GM18868 (cell line): ENCODE results near the gene ACR.

Experiments
- ATAC-seq: cut with Tn5 transposase; IDR thresholded peaks from one replicate; pipeline ENCODE4 v1.9.1; 2021; ENCODE audit warnings: mild to moderate bottlenecking, moderate library complexity; ENCODE audit not compliant: unreplicated experiment

Gene ACR

DNA sequence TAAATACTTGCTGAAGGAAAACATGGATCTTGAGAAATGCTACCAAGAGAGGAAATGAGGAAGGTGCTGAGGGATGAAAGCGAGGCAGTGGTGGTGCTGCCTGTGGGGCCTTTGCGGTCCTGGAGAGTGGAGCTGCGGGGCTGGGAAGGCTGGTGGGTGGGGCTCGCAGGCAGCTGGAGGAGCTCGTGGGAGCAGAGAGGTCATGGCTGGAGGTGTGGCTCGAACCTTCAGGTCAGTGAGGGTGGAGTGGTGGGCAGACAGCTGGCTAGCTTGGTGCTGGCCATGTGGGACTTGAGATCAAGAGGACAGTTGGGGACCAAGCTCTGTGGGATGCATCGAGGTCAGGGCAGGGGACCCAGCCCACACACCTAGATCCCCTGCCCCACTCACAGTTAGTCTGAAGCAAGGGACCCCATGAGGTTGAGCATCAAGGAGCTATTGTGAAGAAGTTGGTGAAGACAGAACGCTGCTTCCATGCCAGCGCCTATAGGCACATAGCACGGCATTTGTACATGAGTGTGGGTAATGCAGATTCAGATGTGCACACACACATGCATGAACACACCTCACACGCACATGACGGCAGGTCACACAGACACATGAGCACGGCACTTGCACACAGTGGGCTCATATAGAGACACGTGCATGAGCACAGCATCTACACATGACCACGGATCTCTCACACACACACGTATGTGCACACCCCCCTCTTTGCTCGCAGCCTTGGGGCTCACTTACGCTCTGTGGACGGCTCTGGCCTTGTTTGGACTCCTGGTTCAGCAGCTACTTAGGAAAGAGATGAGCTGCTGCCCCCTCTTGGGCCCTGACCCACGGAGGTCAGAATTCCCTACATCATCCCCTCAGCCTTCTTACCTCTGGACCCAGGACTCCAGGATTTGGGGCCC, 34.9 kb upstream of the ACR start:
- ATAC-seq: no peak

GRCh38 chr22:50703726-50704509, 34.1 kb upstream of the ACR start:
- ATAC-seq: no peak

DNA sequence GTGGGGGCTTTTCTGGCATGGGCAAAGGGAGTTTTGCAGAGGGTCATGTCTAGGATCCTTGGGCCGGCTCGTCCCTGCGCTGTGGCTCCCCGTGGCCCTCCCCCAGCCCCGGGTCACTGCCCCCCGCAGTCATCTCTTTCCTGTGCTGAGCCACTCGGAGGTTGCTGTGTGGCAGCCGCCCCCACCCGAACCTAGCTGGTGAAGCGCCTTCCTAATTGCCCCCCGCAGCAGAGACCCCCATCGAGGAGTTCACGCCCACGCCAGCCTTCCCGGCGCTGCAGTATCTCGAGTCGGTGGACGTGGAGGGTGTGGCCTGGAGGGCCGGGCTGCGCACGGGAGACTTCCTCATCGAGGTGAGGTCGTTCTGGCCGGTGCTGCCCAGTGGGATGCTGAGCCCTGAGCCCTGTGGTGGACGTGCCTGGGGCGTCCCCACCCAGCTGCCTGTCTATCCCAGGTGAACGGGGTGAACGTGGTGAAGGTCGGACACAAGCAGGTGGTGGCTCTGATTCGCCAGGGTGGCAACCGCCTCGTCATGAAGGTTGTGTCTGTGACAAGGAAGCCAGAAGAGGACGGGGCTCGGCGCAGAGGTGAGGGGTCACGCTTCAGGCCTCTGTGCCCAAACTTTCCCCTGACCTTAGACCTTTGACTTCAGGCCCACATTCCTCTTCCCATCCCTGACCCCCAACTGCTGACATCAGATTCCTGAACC, 33.3 kb upstream of the ACR start:
- ATAC-seq: no peak

- ATAC-seq: no peak
Observed at GRCh38 chr22:50705219-50705691, 32.7 kb upstream of the ACR start.

- ATAC-seq: no peak
Observed at GRCh38 chr22:50705851-50706351, 32.1 kb upstream of the ACR start.

- ATAC-seq: no peak
Observed at GRCh38 chr22:50706481-50707125, 31.4 kb upstream of the ACR start.

- ATAC-seq: no peak
Observed at GRCh38 chr22:50708474-50708873, 29.5 kb upstream of the ACR start.

- ATAC-seq: no peak
Observed at GRCh38 chr22:50708996-50709395, 29.0 kb upstream of the ACR start.

GRCh38 chr22:50710221-50710620, 27.8 kb upstream of the ACR start:
- no peak for ATAC-seq

DNA sequence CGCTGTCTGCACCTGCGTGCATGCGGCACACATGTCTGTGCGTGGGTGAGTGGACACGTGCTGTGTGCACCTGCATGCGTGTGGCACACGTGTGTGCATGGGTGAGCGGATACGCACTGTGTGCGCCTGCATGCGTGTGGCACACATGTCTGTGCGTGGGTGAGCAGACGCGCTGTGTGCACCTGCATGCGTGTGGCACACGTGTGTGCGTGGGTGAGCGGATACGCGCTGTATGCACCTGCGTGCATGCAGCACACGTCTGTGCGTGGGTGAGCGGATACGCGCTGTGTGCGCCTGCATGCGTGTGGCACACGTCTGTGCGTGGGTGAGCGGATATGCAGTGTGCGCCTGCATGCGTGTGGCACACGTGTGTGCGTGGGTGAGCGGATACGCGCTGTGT, 27.1 kb upstream of the ACR start:
- ATAC-seq: no peak

DNA sequence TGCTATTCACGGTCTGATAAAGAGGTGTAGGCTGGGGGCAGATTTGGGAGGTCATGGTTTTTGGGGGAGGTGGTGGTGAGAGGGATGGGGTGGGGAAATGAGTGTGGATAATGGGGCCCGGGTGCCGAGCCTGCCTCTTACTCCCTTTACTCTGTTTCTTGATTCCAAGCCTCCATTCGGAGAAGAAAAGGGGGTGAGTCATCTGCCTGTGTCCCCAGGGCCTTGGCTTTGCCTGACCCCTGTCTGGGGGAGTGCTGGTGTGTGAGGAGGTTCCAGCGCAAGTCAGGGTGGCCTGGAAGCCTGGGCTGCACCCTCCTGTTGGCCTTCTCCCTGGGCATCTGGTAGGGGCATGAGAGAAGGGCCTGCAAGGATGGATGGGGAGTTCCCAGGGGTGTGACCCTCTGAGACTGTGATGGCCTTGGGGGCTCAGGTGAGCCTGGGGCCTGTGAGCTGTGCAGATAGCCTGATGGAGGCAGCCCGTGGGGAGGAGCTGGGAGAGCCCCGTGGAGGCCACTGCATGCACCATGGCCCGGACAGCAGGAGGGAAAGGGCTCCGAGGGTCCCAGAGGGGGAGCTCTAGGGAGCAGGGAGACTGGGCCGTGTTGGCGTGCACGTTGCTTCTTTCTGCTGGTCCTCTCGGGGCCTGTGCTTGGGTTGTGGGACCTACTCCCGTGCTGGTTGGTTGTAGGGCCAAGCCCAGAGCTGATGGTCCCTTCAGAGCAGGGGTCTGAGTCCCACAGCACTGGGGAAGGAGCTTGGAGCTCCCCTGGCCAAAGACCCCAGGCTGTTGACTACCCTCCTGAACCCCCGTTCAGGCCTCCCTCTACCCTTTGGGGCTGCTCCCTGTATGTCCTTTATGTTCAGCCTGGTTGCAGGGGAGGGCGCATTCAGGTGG, 26.3 kb upstream of the ACR start:
- ATAC-seq: no peak

- ATAC-seq: no peak
Observed at GRCh38 chr22:50712341-50713007, 25.5 kb upstream of the ACR start.

- no peak for ATAC-seq
Observed at GRCh38 chr22:50713008-50713385, 25.0 kb upstream of the ACR start.

GRCh38 chr22:50713571-50714056, 24.4 kb upstream of the ACR start:
- no peak for ATAC-seq

GRCh38 chr22:50714150-50714549, 23.9 kb upstream of the ACR start:
- no peak for ATAC-seq

GRCh38 chr22:50714631-50715179, 23.3 kb upstream of the ACR start:
- no peak for ATAC-seq

- no peak for ATAC-seq
Observed at GRCh38 chr22:50715250-50715649, 22.8 kb upstream of the ACR start.

DNA sequence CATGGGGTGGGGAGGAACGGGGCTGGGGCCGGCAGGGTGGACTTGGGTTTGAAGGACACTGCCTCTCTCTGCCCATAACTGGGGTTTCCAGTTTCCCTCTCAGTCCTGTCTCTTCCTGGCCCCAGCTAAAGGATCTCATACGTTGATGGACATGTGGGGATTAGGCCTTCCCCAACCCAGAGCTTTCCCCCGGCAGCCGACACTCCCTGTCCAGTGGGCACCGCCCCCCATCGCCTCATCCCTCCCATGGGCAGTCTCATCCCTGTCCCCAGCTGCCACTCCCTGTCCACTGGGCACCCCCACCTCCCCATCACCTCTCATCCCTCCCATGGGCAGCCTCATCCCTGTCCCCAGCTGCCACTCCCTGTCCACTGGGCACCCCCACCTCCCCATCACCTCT, 22.2 kb upstream of the ACR start:
- ATAC-seq: no peak
